GM13976 (cell line): ENCODE results near the gene GLRX5.
A peak's percentile ranks its signal among the peaks of the same experiment; 100 is the strongest.

Source experiments
- DNase-seq: peaks from one replicate; pipeline ENCODE4 v3.0.0; 2012; ENCODE audit warnings: low spot score
- CTCF ChIP-seq: IDR thresholded peaks from 2 replicates; pipeline ENCODE4 v1.5.1; 2012; ENCODE audit warnings: borderline replicate concordance, mild to moderate bottlenecking; ENCODE audit not compliant: insufficient read depth; ENCODE audit errors: extremely low read depth, missing control alignments, control extremely low read depth
- in situ Hi-C: fragments of 300-500 bp; cut with MboI; formaldehyde crosslinking; loops from one replicate; pipeline ENCODE4 v1.12.0; 2022; ENCODE audit warnings: low sequenced_read_pairs, mixed read lengths, inconsistent platforms; ENCODE audit not compliant: unreplicated experiment

The GLRX5 gene

GRCh38 chr14:95527387-95528002 lies 7.4 kb upstream of the GLRX5 start:
- TF ChIP-seq CTCF = peak; percentile 72
- no peak for DNase-seq
- in situ Hi-C loops = loop anchor here (5.0 kb wide), 1 partner anchor 85 kb away; no protein-coding TSS in a partner anchor

GRCh38 chr14:95529216-95529615 lies 5.6 kb upstream of the GLRX5 start:
- no peak for DNase-seq
- no peak for TF ChIP-seq CTCF
- in situ Hi-C loops = loop anchor here (5.0 kb wide), 1 partner anchor 87 kb away; no protein-coding TSS in a partner anchor

GRCh38 chr14:95530473-95531276 lies 4.2 kb upstream of the GLRX5 start:
- in situ Hi-C loops = no loop called here
- no peak for TF ChIP-seq CTCF
- DNase-seq = no peak

GRCh38 chr14:95531473-95531872 lies 3.4 kb upstream of the GLRX5 start:
- in situ Hi-C loops = no loop called here
- no peak for DNase-seq
- TF ChIP-seq CTCF = no peak

GRCh38 chr14:95531969-95532368 lies 2.9 kb upstream of the GLRX5 start:
- DNase-seq = no peak
- TF ChIP-seq CTCF = no peak
- in situ Hi-C loops = no loop called here

- DNase-seq = no peak
- in situ Hi-C loops = no loop called here
- no peak for TF ChIP-seq CTCF
Measured at GRCh38 chr14:95533391-95533821, 1.4 kb upstream of the GLRX5 start.
